Hypothalamus (tissue), 51 donors: ENCODE results near the gene LRRC58.
"Not testable (repeated sequence)": the region's sequence is repeated elsewhere in the genome, so short reads cannot be mapped to it uniquely, and the experiment has no call there.

Experiments
- DNase-seq, 51 donors: peaks; one replicate each; lab custom pipeline; 2025; lab: John Stamatoyannopoulos, UW

Gene LRRC58

DNA sequence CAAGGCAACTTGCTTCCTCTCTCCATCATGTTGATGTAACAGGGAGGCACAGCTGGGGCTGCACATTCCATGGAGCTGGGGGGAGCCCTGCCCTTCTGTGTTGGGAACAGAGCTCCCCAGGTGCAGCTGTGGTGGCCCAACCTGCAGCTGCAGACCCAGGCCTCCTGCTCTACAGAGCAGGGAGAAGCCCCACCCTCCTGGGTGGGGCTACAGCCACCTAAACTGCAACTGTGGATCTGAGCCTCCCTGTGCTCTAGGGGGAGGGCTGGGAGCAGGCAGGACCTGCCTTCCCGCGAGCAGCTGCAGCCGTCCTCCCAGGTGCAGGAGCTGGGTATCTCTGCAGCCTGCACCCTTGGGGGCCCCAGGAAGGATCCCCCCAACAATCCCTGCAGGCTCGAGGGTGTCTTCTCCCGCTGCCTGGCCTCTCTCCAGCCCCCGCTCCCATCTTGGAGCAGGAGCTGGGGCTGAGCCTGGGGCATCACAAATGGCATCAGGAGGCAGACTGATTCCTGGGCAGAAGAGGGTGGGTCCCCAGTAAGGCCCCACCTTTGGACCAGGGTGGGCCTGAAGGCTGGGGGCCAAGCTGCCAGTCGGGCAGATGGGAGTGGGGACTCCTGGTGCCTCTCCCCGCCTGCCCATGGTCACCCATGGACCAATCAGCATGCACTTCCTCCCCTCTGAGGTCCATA, 7.4 kb downstream of the LRRC58 start:
- DNase-seq: no peak

DNA sequence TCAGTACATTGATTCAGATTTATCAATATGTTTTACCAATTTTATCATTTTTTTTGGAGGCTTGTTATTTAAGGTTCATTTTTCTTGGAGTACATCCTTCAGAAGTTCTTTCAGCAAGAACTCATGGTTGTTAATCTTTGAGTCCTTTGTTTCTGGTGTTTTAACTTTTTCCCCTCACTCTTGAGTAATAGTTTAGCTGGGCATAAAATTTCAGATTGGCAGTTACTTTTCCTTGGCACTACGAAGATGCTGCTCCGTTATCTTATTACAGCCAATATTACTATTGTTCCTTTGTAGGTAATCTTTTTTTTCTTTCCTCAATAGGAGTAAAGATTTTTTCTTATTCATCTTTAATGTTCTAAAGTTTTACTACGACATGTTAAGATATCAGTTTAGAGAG, 9.8 kb downstream of the LRRC58 start:
- no peak for DNase-seq

- DNase-seq: no peak
Measured at GRCh38 chr3:120338517-120338916, 10.6 kb downstream of the LRRC58 start.

DNA sequence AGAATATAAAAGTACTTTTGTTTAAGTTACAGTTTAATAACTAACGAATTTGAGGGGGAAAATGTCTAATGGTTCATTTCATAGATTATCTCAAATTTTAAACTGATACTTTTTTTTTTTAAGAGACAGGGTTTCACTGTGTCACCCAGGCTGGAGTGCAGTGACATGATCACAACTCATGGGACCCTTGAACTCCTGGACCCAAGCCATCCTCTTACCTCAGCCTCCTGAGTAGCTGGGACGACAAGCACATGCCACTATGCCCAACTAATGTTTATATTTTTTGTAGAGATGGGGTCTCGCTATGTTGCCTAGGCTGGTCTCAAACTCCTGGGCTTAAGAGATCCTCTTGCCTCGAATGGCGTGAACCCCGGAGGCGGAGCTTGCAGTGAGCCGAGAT, 16.5 kb downstream of the LRRC58 start:
- no peak for DNase-seq

- no peak for DNase-seq
Measured at GRCh38 chr3:120331076-120331475, 18.1 kb downstream of the LRRC58 start.

GRCh38 chr3:120326784-120327183, 22.4 kb downstream of the LRRC58 start:
- DNase-seq: no peak

- DNase-seq: no peak
Measured at GRCh38 chr3:120324190-120324589, 25.0 kb downstream of the LRRC58 start.

DNA sequence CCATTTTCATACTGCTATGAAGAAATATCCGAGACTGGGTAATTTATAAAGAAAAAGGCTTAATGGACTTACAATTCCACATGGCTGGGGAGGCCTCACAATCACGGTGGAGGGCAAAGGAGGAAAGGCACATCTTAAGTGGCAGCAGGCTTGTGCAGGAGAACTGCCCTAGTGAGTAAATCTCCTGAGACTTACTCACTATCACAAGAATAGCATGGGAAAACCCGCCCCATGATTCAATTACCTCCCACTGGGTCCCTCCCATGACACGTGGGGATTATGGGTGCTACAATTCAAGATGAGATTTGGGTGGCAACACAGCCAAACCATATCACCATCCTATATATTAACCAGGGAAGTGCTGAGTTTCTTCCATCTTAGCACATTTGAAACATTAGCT, 25.4 kb downstream of the LRRC58 start:
- DNase-seq: not testable (repeated sequence)

- no peak for DNase-seq
Measured at GRCh38 chr3:120311863-120312794, 37.0 kb downstream of the LRRC58 start.

DNA sequence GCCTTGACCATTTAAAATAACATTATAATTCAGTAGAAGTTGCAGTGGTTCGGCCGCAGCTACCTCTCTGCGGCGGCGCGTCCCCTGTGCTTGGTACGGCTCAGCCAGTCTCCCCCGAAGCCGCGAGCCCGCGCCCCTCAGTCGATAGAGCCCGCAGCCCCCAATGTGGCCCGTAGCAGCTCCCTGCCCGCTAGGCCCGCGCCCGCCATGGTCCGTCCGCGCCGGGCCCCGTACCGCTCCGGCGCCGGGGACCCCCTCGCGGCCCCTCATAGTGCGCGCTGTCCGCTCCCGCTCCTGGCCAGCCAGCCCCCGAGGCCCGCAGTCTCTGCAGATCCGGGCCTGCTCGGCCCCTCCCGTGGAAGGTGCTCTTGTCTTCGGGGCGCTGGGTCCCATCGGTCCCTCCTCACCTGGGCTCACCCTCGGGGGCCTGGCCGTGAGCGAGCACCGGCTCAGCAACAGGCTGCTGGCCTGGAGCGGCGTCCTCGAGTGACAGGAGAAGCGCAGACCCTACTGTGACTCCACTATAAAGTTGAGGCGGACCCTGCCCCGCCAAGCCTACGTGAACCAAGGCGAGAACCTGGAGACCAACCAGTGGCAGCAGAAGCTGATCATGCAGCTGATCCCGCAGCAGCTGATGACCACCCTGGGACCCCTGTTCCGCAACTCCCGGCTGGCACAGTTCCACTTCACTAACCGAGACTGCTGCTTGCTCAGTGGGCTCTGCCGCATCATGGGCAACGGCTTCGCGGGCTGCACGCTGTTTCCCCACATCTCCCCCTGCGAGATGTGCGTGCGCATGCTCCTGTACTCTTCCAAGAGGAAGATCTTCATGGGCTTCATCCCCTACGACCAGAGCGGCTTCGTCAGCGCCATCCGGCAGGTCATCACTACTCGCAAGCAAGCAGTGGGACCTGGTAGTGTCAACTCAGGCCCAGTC, 42.4 kb downstream of the LRRC58 start:
- no peak for DNase-seq

DNA sequence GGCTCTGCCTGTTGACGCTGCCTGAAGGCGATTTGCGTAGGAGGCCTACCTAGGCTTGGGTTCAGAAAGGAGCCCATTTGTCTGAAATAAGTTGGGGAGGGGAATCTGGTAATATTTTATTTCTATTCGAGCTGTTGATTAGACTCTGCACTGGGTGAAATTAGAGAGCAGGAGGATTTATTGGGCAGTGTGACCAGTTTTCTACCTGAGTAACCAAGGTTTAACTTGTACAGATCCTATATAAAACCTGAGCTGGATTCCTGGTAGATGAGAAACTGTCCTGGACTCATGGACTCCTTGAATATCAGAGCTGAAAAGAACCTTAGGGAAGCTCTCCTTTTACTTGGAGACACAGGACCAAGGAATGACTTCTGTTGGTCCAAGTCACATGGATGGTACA, 44.5 kb downstream of the LRRC58 start:
- DNase-seq: no peak

- no peak for DNase-seq
Measured at GRCh38 chr3:120302361-120302760, 46.8 kb downstream of the LRRC58 start.

GRCh38 chr3:120300971-120301370, 48.2 kb downstream of the LRRC58 start:
- no peak for DNase-seq

DNA sequence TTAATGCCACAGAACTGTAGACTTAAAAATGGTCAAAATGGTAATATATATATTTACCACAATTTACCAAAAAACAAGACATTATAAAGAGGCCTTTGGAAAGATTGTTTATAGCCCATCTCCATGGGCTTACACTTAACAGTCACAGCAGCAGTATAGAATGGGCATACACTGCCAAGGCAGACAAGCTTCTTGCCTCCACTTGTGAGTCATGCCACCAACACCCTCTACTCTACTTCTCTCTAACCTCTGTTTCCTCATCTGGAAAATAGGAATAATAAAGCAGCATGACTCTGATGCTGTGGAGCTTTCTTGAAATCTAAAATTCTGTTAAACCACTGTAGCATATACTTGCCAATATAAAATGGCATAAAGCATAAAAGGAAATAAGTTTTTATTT, 49.8 kb downstream of the LRRC58 start:
- DNase-seq: no peak

DNA sequence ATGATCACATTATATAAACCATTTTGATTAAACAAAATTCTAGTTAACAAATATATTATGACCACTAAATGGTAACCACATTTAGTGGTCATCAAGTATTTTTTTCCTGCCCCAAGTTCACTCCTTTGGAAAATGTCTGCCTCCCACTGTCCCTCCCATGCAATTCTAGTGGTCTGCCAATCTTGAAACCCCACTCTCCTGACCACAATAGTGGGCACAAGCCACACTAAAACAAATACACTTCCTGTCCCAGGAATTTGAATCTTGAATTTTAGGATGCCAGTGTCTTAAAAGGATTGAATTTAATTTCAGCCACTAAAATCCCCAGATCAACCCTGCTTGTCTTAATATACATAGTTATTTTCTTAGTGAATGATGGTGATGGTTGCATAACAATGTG, 50.2 kb downstream of the LRRC58 start:
- DNase-seq: no peak

- DNase-seq: not testable (repeated sequence)
Measured at GRCh38 chr3:120291552-120291951, 57.6 kb downstream of the LRRC58 start.

GRCh38 chr3:120289636-120290035, 59.5 kb downstream of the LRRC58 start:
- DNase-seq: no peak

- no peak for DNase-seq
Measured at GRCh38 chr3:120286465-120286864, 62.7 kb downstream of the LRRC58 start.

DNA sequence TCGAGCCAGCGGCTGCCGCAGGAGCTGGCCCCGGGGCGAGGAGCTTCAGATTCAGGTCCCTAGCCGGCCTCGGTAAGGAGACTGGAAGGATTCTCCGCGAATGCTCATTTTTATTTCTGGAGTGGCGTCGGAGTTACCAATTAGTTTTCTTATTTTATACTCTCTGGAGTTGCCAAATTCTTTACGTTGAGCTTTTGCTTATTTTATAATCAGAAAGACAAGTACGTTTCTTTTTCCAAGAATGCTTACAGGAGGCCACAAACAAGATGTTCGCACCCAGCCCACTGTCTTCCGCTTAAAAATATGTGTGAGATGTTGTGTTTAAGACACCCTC, 63.7 kb downstream of the LRRC58 start:
- DNase-seq: no peak

DNA sequence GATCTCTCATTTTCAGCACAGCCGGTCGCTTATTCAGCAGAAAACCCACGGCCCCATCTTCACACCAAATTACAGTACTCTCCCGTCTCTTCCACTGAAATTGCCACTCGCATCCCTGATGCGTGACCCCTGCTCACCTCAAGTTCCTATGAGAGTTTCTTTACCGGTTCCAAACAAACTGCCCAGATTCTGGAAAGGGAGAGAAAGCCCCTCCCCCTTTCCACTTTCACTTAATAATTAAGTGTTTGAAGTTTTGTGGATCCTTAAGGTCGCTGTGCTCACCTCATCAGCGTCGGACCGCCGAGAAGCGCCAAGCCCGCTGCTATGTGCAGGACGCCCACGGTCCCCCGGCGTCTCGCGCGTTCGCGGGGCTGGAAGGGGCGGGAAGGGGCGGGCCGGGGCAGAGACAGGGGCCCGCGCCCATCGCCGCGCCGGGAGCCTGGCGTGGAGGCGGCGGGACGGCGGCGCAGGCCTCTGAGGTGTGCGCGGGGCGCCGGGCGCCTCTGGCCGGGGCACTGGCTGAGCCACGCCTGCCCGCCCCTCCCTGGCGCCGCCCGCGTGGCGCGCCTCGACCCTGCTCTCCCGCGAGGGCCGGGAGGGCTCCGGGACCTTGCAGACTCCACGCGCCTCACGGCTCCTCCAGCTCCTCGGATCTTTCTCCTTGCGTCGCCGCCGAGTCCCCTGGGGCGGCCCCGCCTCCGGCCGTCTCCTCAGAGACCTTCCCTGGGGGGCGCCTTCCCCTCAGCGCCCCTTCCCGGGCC, 64.2 kb downstream of the LRRC58 start, which contains the start of gene GPR156:
TSS of gene GPR156 (minus strand) at position 476 of the 761 bp plus-strand sequence. CDS start 41,124 bp downstream, outside the sequence.
- DNase-seq: no peak
